Measurements from ENCODE around the gene CDT1. TPM values are rescaled to one million over a fixed set of nuclear protein-coding genes. Genes with fewer than 3 reads are reported as not detected.

The CDT1 gene
- total RNA-seq, 1 experiment from 2014 or later: 160 TPM

- peak; percentile 39 for TF ChIP-seq YY1 (IDR thresholded peaks at IDR 0.05; ENCODE audit: extremely low read depth, insufficient replicate concordance, low read depth, low read length)
- TF ChIP-seq ZFX (IDR thresholded peaks at IDR 0.05): peak; percentile 68; the same call in 1 of the 2 replicates
- TF ChIP-seq MAX (IDR thresholded peaks at IDR 0.05): no peak
- no peak for TF ChIP-seq EZH2 (IDR thresholded peaks at IDR 0.05)
- TF ChIP-seq, protein P1, sequence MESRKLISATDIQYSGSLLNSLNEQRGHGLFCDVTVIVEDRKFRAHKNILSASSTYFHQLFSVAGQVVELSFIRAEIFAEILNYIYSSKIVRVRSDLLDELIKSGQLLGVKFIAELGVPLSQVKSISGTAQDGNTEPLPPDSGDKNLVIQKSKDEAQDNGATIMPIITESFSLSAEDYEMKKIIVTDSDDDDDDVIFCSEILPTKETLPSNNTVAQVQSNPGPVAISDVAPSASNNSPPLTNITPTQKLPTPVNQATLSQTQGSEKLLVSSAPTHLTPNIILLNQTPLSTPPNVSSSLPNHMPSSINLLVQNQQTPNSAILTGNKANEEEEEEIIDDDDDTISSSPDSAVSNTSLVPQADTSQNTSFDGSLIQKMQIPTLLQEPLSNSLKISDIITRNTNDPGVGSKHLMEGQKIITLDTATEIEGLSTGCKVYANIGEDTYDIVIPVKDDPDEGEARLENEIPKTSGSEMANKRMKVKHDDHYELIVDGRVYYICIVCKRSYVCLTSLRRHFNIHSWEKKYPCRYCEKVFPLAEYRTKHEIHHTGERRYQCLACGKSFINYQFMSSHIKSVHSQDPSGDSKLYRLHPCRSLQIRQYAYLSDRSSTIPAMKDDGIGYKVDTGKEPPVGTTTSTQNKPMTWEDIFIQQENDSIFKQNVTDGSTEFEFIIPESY (IDR thresholded peaks at IDR 0.05; ENCODE audit: extremely low read depth, insufficient replicate concordance, low read length): no peak
- no peak for TF ChIP-seq EZH2phosphoT487 (IDR thresholded peaks at IDR 0.05; ENCODE audit: borderline replicate concordance)
- TF ChIP-seq SIN3A (IDR thresholded peaks at IDR 0.05; ENCODE audit: low read depth): no peak
- no peak for TF ChIP-seq ELF1 (IDR thresholded peaks at IDR 0.05; ENCODE audit: borderline replicate concordance, low read depth)
- no peak for TF ChIP-seq TCF7L2 (IDR thresholded peaks at IDR 0.05; ENCODE audit: borderline replicate concordance, extremely low read depth, insufficient read depth, insufficient read length)
- TF ChIP-seq FOSL1 (IDR thresholded peaks at IDR 0.05; ENCODE audit: low read depth): no peak
- TF ChIP-seq POLR2AphosphoS5 (IDR thresholded peaks at IDR 0.05; ENCODE audit: low read depth, low read length): peak; percentile 93
Measured at GRCh38 chr16:88785106-88785924, 18.3 kb upstream of the CDT1 start, which contains the start of gene PIEZO1 (continued).
